Left colon (tissue), 2 donors: ENCODE data around the gene RFTN1. TPM values are rescaled to one million over a fixed set of nuclear protein-coding genes. Genes with fewer than 3 reads are reported as not detected.

Experiments used
- ATAC-seq: fragments of 200-7000 bp; cut with Tn5 transposase; one replicate; pipeline ENCODE4 v1.9.1; 2020; ENCODE audit warnings: mild to moderate bottlenecking, moderate library complexity
- DNase-seq, 2 donors: peaks; one replicate each; pipeline ENCODE4 v3.0.0-alpha.2; 2020
- intact Hi-C, 2 donors: fragments of 100-400 bp; cut with DNase I in 1 of 2; cut with micrococcal nuclease in 1 of 2; formaldehyde crosslinking; loops; one replicate each; pipeline versions ENCODE4 v1.11.2 to v1.14.0; 2022; cut with DNase I, micrococcal nuclease
- total RNA-seq, 2 donors: library from RNA; stranded (reverse); fragmentation: NEBNext Ultra II Directional; extraction: Animal tissue kit (Norgen Biotek cat#: 25700); gene quantifications; one replicate each; pipeline ENCODE4 v1.2.1, GENCODE V29; 2021
- donor health status: DM: no; HTN: no; CAD: no.
- donor health status: DM: yes; HTN: yes; CAD: no.

The RFTN1 gene
- total RNA-seq, 2 donors from 2014 or later, result 5.3 to 10.0 TPM

DNA sequence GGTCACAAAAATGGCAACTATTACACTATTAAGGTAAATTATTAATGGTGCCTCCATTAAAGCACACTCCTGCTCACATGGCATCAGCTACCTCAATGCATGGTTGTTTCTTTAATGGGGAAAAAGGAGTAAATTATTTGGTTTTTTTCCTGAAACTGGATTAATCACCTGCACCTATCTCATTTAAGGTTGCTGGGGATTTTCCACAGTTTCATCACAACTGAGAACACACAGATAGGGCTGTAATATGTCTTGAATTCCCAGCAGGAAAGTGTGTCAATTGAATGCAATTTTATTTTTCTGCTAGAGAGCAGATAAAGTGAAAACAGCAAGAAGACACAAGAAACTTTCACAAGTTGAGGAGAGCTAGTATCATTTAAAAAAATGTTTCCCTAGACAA lies 36.4 kb downstream of the RFTN1 start:
- DNase-seq (no peak), ATAC-seq (no peak)
- intact Hi-C loops, result no loop called here

- ATAC-seq, result no peak
- no peak for DNase-seq
- intact Hi-C loops, result no loop called here
Observed at GRCh38 chr3:16476636-16477035, 36.9 kb downstream of the RFTN1 start.

- no peak for ATAC-seq
- intact Hi-C loops, result no loop called here
Observed at GRCh38 chr3:16475766-16476165, 37.7 kb downstream of the RFTN1 start.

GRCh38 chr3:16474920-16475319 lies 38.6 kb downstream of the RFTN1 start:
- DNase-seq (no peak), ATAC-seq (no peak)
- intact Hi-C loops, result no loop called here

More at GRCh38 chr3:16475766-16476165, 37.7 kb downstream of the RFTN1 start:
- no peak for DNase-seq

DNA sequence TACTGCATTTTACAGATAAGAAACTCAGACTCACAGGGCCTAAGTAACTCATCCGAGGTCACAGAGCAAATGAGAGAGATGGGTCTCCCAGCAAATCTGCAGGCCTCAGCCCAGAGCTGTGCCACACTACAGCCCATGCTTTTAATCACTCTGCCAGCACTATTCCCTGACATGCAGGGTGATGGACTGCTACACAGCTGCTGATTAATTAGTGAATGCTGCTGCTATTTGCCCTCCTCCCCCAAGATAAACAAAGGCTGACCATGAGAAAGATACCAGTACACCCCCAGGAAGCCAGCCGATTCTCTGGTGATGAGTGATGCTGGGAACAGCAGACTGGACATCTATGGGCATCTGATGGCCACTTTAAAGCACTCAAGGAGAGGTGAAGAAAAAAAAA lies 39.3 kb downstream of the RFTN1 start:
- intact Hi-C loops, result no loop called here
- ATAC-seq (no peak), DNase-seq (no peak)

- no peak for ATAC-seq
- intact Hi-C loops, result no loop called here
- no peak for DNase-seq
Observed at GRCh38 chr3:16472593-16472992, 40.9 kb downstream of the RFTN1 start.

DNA sequence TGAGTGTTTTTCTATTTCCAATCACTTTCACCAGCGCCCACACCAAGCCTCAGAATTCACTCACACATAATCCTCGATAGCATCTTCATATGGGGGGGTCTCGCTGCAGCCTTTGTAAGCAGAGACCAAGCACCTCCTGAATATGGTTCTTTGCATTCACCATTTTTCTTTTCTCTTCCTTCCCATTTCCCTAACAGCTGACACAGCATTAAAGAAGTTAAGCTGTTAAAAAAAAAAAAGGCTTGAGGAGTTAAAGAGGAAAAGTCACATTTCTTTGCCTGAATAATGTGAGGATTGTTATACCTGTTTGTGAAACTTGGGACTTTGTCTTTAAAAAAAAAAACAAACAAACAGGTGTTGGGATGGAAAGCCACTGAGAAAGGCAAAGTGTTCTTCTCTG lies 41.6 kb downstream of the RFTN1 start:
- DNase-seq, result no peak
- intact Hi-C loops, result no loop called here
- ATAC-seq, result no peak

GRCh38 chr3:16470590-16470989 lies 42.9 kb downstream of the RFTN1 start:
- intact Hi-C loops, result no loop called here
- ATAC-seq, result no peak
- no peak for DNase-seq

DNA sequence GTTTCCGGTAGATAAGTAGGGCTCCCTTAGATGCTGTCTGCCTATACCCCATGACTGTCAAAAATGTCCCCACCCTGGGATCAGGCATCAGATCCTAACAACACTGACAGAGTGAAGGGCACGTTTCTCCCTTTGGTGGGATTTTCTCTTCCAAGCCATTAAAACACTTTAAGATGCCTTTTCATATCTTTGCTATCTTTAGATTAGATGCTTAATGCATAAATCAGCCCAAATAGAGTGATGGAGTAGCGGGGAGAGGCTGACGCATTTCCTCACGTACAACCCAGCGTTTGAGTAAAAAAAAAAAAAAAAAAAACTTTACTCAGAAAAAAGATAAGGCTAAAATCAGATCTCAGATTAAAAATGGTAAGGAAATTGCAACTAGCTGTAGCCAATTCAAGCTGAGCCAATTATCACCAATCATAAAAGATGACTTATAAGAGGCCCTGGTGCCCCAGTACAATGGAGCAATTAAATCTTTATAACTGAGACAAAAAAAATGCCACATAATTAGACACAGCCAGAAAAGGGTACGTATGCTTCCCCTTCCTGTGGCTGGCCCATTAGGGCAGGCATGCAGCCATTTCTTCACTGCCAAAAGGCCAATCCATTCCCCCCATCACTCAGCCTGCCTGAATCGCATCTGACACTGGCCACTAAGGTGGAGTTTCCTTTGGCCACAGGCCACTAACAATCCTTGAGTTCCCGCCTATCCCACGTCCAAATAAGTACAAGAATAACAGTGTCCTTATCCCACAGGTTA lies 45.0 kb downstream of the RFTN1 start:
- DNase-seq (no peak), ATAC-seq (no peak)
- intact Hi-C loops, result no loop called here

DNA sequence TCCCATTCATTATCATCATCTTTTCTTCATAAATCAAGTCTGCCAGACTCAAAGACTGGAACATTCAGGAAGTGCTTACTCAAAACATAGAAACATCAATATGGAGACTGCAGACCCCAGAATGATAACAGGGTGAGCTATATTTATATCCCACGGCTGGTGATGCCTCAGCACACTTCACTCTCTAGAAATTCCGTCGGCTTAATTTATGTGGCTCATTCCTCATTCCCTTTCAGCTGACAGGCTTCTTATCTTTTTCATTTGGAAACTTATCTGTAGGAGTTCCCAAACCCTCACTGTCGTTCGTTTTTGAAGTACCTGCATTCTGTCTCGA lies 45.5 kb downstream of the RFTN1 start:
- DNase-seq (no peak), ATAC-seq (no peak)
- intact Hi-C loops, result no loop called here

GRCh38 chr3:16467393-16467792 lies 46.1 kb downstream of the RFTN1 start:
- intact Hi-C loops, result no loop called here
- DNase-seq (no peak), ATAC-seq (no peak)

GRCh38 chr3:16466822-16467221 lies 46.7 kb downstream of the RFTN1 start:
- DNase-seq, result no peak
- no peak for ATAC-seq
- intact Hi-C loops, result no loop called here

GRCh38 chr3:16464511-16465148 lies 48.9 kb downstream of the RFTN1 start:
- no peak for DNase-seq
- intact Hi-C loops, result no loop called here
- ATAC-seq, result no peak

DNA sequence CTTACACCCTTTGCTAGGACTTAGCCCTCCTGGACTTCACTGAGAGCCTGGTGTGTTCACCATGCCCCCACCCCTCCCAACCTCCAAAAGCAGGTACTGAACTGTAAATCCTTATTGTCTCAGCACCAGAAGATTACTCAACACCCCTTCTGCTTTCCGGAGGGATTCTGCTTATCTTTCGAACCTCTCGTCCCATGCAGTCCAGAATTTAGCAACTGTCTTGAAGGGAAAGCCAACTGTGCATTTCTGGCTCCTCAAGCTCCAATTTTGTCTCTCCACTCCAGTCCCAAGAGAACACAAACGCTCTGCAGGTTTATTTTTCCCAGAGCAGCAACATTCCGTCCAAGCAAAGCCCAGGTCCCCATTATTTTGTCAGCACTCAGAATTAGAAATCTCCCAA lies 49.6 kb downstream of the RFTN1 start:
- ATAC-seq (no peak), DNase-seq (no peak)
- intact Hi-C loops, result no loop called here

DNA sequence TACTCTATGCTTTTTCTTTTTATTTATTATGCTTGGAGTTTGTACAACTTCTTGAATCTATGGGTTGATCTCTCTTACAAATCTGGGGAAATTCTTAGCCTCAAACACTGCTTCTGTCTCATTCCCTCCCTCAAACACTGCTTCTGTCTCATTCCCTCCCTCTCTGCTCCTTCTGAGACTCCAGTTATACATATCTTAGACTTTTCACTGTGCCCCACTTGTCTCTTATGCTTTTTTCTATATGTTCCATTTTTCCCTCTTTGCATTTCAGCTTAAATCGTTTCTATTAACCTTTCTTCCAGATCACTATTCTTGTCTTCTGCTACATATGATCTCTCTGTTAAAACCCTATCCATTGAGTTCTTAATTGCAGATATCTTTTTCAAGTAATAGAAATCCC lies 50.4 kb downstream of the RFTN1 start:
- DNase-seq, result no peak
- no peak for ATAC-seq
- intact Hi-C loops, result no loop called here

DNA sequence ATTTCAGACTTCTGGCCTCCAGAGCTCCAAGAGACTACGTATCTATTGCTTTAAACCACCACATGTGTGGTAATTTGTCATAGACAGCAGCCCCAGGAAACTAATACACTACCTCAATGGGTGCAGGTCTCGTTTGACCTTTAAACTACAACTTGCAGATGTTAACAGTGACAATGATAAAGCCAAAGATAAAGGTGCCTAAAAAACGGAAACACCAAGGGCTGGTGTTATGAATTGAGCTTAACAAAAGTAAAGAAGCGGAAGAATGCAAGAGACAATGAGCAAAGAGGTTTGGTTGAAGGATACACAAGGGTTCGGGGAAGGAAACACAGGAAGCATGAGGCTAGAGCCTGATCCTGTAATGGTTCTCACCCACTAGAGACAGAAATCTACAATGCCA lies 50.8 kb downstream of the RFTN1 start:
- no peak for ATAC-seq
- DNase-seq, result no peak
- intact Hi-C loops, result no loop called here

DNA sequence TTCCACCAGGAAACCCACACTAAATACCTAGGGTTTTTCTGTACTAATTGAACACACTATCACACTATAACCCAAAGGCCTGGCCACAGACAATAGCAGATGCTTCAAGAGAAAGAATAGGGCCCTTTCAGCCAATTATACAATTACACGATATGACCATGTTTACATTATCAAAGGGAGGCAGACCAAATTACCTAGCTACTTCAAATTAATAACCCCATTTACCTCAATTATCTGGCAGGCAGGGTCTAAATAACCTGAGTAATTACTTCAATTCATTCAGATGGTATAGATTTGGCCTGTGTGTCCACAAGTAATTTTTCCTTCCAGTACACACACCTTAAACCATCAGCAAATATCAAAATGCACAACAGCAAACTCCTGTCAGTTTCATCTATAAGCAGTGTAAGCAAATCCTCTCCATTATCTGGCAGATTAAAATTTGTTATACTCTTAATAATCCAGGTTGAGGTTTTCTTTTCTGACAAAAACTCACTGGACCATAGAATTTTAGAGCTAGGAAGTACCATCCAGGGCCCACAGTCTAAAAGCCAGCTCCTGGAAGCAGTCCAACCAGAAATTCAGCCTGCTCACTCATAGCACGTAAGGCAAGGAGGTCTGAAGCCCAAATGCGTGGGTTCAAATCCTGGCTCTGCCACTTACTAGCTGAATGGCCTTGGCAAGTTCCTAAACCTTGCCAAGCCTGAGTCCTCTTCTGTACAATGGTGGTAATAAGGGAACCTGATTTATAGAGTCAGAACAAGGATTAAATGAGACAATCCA lies 51.8 kb downstream of the RFTN1 start:
- DNase-seq (no peak), ATAC-seq (no peak)
- intact Hi-C loops, result no loop called here

- DNase-seq (no peak), ATAC-seq (no peak)
- intact Hi-C loops, result no loop called here
Observed at GRCh38 chr3:16460886-16461285, 52.6 kb downstream of the RFTN1 start.

DNA sequence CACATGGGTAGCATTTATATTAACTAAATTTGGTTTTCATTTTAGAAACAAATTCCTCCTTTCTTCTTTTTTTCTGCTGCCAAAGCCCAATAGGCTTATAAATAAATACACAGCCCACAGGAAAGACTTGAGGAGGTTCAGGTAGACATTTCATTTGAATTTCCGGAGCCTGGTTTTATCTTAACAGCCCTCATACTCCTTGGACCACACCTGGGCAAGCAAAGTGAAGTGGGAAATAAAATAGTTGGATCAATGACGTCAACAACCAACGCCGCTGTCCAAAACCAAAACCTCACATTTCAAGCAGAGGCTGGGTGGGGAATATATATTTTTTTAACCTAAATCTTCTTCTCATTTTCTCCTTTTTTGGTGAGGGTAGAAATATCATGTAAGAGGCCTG lies 53.2 kb downstream of the RFTN1 start:
- ATAC-seq (no peak), DNase-seq (no peak)
- intact Hi-C loops, result no loop called here

DNA sequence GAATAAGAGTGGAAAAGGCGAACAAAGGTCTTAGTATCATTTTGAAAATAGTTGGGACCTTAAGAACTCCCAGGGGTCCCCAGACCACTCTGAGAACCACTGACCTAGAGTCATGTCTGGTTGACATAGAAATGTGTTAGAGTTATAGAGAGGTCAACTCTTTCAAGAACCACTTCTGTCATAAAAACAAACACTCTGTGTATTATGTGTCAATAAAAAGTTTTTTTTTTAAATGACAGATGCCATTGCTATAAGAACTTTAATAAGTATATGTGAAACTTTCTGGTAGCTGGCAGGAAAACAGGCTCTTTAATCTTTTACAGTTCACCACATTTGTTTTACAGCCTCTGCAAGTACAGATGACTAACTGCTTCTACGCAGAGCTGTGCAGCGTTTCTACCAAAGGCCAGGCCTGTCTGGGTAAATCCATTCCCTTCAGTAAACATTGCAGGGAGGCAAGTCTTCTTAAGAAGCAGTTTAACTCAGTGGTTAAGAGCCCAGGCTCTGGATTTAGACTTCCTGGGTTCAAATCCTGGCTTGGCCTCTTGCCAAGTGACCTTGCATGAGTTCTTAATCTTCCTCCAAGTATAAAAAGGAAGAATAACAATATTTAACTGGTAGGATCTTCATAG lies 56.6 kb downstream of the RFTN1 start:
- peak; percentile 86 for ATAC-seq
- DNase-seq, result peak; percentile 24 to 39
- intact Hi-C loops, result no loop called here
